Erythroblast (primary cell): ENCODE data around the gene DAZAP1.
A peak's percentile ranks its signal among the peaks of the same experiment; 100 is the strongest.

Source experiments
- DNase-seq, 2 experiments: peaks; one replicate each; lab custom pipeline; 2025; lab: John Stamatoyannopoulos, UW
- GATA1 ChIP-seq: IDR thresholded peaks from 2 replicates; pipeline ENCODE4 v1.6.1; 2011; ENCODE audit warnings: low read depth, mild to moderate bottlenecking, control low read depth, low read length, moderate library complexity
- POLR2A ChIP-seq: IDR thresholded peaks from 2 replicates; pipeline ENCODE4 v1.6.1; 2011; ENCODE audit warnings: mild to moderate bottlenecking, low read length

DAZAP1 gene

GRCh38 chr19:1369214-1369805 is 38.1 kb upstream of the DAZAP1 start:
- TF ChIP-seq POLR2A, result no peak
- TF ChIP-seq GATA1, result no peak
- DNase-seq, result no peak

- no peak for TF ChIP-seq GATA1
- no peak for TF ChIP-seq POLR2A
- no peak for DNase-seq
These were observed 36.6 kb upstream of the DAZAP1 start for GRCh38 chr19:1370579-1371361.

- TF ChIP-seq GATA1, result no peak
- TF ChIP-seq POLR2A, result no peak
- DNase-seq, result no peak
These were observed 34.3 kb upstream of the DAZAP1 start for GRCh38 chr19:1373042-1373533.

- DNase-seq, result peak in 1 of 2 experiments; percentile 28
- TF ChIP-seq GATA1 (no peak), POLR2A (no peak)
These were observed 33.7 kb upstream of the DAZAP1 start for GRCh38 chr19:1373534-1374249.

GRCh38 chr19:1374250-1374577 is 33.2 kb upstream of the DAZAP1 start:
- TF ChIP-seq POLR2A (no peak), GATA1 (no peak)

GRCh38 chr19:1376415-1376805 is 31.0 kb upstream of the DAZAP1 start:
- DNase-seq, result no peak
- TF ChIP-seq POLR2A (no peak), GATA1 (no peak)

More at GRCh38 chr19:1374250-1374577, 33.2 kb upstream of the DAZAP1 start:
- no peak for DNase-seq

- no peak for DNase-seq
- TF ChIP-seq POLR2A, result no peak
- TF ChIP-seq GATA1, result no peak
These were observed 30.0 kb upstream of the DAZAP1 start for GRCh38 chr19:1377176-1377964.

- TF ChIP-seq GATA1 (no peak), POLR2A (no peak)
- DNase-seq, result no peak
These were observed 29.2 kb upstream of the DAZAP1 start for GRCh38 chr19:1377965-1378785.

- TF ChIP-seq POLR2A (no peak), GATA1 (no peak)
- DNase-seq, result no peak
These were observed 28.1 kb upstream of the DAZAP1 start for GRCh38 chr19:1379126-1379905.

- no peak for DNase-seq
These were observed 27.4 kb upstream of the DAZAP1 start for GRCh38 chr19:1379961-1380489.

GRCh38 chr19:1382250-1382649 is 25.1 kb upstream of the DAZAP1 start:
- DNase-seq, result no peak
- no peak for TF ChIP-seq GATA1
- no peak for TF ChIP-seq POLR2A

More at GRCh38 chr19:1379961-1380489, 27.4 kb upstream of the DAZAP1 start:
- TF ChIP-seq GATA1 (no peak), POLR2A (no peak)

GRCh38 chr19:1383017-1383311 is 24.4 kb upstream of the DAZAP1 start:
- TF ChIP-seq GATA1, result no peak
- TF ChIP-seq POLR2A, result no peak
- no peak for DNase-seq
